SHP77 treated with DMSO at 0.1 percent for 48 hours (cell line): Measurements from ENCODE around the gene NUP160.
"Not testable (repeated sequence)": the region's sequence is repeated elsewhere in the genome, so short reads cannot be mapped to it uniquely, and the experiment has no call there.

Source experiments
- DNase-seq: peaks from one replicate; lab custom pipeline; 2025; lab: John Stamatoyannopoulos, UW

Gene NUP160

GRCh38 chr11:47791774-47792430, 56.2 kb downstream of the NUP160 start:
- DNase-seq: no peak

- DNase-seq: not testable (repeated sequence)
These were observed 58.1 kb downstream of the NUP160 start for GRCh38 chr11:47790017-47790416.

GRCh38 chr11:47788181-47788580, 60.0 kb downstream of the NUP160 start:
- no peak for DNase-seq

GRCh38 chr11:47786373-47786772, 61.8 kb downstream of the NUP160 start:
- DNase-seq: no peak

- no peak for DNase-seq
These were observed 63.3 kb downstream of the NUP160 start for GRCh38 chr11:47784785-47785381.

GRCh38 chr11:47783087-47783610, 65.0 kb downstream of the NUP160 start:
- DNase-seq: no peak

GRCh38 chr11:47778878-47779483, 69.2 kb downstream of the NUP160 start:
- DNase-seq: no peak

GRCh38 chr11:47775240-47775869, 72.8 kb downstream of the NUP160 start:
- DNase-seq: no peak

GRCh38 chr11:47773882-47774281, 74.3 kb downstream of the NUP160 start:
- DNase-seq: no peak

- not testable (repeated sequence) for DNase-seq
These were observed 78.6 kb downstream of the NUP160 start for GRCh38 chr11:47769556-47769955.

GRCh38 chr11:47768101-47768612, 80.0 kb downstream of the NUP160 start:
- DNase-seq: peak; percentile 70

GRCh38 chr11:47766509-47767227, 81.5 kb downstream of the NUP160 start:
- DNase-seq: peak; percentile 32

- DNase-seq: no peak
These were observed 83.1 kb downstream of the NUP160 start for GRCh38 chr11:47765086-47765485.

GRCh38 chr11:47759291-47759690, 88.9 kb downstream of the NUP160 start:
- not testable (repeated sequence) for DNase-seq

GRCh38 chr11:47756208-47756607, 91.9 kb downstream of the NUP160 start:
- no peak for DNase-seq

- no peak for DNase-seq
These were observed 97.4 kb downstream of the NUP160 start for GRCh38 chr11:47750725-47751124.

- DNase-seq: not testable (repeated sequence)
These were observed 105.7 kb downstream of the NUP160 start for GRCh38 chr11:47742494-47742893.

GRCh38 chr11:47737817-47738216, 110.3 kb downstream of the NUP160 start:
- DNase-seq: not testable (repeated sequence)

- no peak for DNase-seq
These were observed 115.9 kb downstream of the NUP160 start for GRCh38 chr11:47732271-47732670.

- DNase-seq: no peak
These were observed 116.7 kb downstream of the NUP160 start for GRCh38 chr11:47731475-47731874.
